HG03025 (cell line): Measurements from ENCODE around the gene SPON1.
"Not testable (repeated sequence)": the region's sequence is repeated elsewhere in the genome, so short reads cannot be mapped to it uniquely, and the experiment has no call there.

Source experiments
- ATAC-seq: cut with Tn5 transposase; IDR thresholded peaks from one replicate; pipeline ENCODE4 v1.9.1; 2021; ENCODE audit warnings: mild to moderate bottlenecking, moderate library complexity; ENCODE audit not compliant: unreplicated experiment, low FRiP score

The SPON1 gene

DNA sequence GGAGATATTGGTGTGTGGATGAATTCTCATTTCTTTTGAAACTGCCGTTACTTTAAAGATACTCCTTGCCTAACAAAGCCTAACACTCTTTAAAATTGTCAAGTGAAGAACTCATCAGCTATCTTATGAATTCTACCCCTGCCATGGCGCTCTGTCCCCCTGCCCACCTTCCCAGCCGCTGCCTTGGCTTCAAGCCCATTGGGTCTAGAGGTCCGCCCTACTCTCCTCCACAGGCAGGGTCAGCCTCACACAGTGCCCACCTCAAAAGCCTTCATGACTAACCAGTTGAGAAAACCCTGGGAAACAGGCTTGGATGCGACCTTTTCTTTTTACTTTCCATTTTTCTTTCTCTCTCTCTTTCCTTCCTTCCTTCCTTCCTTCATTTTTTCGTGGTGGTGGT, 267.9 kb downstream of the SPON1 start:
- no peak for ATAC-seq

DNA sequence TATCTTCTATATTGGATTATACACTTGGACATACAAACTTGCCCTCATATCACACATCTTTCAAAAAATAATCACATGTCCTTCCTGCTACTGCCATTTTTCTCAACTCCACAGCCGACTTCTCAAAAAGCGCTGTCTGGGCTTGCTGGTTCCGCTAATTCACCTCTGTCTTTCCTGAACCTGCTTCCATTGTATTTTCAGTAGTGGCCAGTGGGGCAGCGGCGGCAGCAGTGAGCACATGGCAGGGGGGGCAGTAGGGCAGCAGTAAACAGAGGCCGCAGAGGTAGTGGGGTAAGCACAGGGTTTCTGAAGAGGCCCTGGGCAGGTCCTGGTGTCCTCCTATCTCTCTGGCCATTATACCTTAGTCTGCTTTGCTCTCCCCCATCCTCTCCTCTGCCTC, 270.1 kb downstream of the SPON1 start:
- no peak for ATAC-seq

DNA sequence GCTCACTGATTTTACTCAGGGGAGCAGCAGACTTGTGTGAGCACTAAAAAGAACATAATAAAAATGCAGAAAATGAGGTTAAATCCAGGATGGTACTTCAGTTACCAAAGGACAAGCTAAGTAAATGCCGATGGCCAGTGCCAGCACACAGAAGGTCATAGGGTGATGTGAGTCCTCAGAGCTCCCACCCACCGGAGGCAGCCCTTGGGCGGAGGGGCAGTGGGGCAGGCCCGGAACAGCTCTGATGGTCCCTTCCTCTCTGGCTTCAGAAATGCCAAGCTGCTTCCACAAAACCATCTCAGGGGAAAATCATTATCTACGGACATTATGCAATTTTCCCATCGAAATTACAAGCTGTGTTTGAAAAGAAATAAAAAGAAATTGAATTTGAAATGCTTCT, 271.9 kb downstream of the SPON1 start:
- ATAC-seq, result no peak

DNA sequence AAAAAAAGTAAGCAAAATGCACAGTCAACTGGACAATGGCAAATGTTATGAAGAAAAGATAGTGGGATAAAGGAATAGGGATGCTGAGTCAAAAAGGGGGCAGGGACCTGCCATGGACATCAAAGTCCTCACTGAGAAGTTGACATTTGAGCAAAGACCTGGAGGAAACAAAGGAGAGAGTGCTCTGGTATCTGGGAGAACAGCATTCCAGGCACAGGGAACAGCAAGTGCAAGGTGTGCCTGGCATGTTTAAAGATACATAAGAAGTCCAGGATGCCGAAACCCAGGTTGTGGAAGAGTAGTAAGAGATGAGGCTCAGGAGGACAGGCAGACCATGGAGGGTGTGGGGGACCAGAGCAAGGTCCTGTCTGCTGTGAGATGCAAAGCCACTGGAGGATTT, 273.2 kb downstream of the SPON1 start:
- ATAC-seq, result no peak

DNA sequence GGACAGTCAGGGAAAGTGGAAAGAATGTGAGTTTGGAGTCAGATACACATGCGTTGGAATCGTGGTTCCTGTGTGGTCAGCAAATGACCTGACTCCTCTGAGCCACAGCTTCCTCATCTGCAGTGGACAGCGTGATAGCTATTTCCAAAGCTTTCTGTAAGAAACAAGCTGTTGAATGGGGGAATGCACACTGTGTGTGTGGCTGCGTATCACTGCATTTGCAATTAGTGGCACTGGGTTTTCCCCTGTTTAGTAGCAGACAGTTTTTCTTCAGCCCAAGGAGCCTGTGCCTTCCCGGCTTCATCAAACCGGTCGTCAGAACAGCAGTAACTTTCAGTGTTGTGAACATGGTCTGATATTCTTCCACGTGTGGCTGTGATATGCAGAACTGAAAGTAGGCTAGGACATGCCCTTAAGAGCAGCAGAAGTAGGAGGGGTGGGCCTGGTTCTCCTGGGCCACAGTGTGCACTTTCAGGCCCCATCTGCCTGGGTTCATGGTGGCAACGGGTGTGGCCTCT, 275.0 kb downstream of the SPON1 start:
- peak; percentile 98 for ATAC-seq

DNA sequence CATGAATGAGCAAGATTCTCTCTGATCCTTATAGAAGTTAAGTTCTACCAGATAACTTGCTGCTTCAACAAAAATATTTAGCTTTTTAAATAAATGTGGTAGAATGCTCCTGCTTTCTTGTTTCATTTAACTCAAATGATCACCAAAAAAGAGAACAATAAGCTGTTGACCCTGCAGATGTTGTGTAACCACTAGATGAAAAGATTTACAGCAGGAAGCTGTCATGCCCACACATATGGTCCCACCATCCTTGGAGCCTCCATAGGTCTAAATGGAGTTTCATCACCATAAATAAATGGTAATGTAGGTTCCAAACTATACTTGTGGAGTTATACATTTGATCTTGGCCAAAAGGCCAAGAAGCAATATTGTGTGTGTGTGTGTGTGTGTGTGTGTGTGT, 277.7 kb downstream of the SPON1 start:
- no peak for ATAC-seq

DNA sequence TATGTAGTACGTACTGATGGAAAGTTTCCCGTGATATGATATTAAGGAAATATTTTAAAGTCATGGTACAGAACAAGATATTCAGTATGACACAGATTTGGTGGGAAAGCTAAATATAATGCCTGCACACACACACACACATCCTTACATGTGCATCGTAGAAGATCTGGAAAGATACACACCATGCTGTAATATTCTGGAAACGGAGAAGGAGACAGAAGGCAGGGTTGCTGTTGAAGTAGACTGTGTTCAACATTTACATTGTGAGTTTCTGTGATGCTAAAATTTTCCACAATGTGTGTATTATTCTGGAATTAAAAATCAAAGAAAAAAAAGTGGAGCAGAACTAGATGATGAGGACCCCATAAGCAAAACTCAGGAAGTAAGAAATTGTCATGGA, 278.4 kb downstream of the SPON1 start:
- no peak for ATAC-seq

DNA sequence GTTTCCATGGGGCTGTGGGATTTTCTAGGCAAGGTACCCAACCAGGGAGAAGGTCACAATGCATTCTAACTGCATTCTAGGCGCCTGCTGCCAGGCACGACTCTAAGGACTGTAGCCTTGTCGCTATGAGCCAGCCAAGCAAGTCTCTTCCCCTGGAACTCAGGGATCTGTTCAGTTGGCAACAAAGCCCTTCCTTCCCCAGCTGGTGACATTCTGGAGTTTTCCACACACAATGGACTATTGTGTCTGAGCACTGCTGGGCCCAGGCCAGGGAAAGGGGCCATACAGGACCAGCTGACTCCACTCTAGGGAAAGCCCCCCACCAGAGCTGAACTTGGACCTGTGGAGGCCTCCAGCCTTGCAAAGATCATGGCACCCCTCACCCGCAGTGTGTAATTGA, 279.7 kb downstream of the SPON1 start:
- ATAC-seq, result no peak

DNA sequence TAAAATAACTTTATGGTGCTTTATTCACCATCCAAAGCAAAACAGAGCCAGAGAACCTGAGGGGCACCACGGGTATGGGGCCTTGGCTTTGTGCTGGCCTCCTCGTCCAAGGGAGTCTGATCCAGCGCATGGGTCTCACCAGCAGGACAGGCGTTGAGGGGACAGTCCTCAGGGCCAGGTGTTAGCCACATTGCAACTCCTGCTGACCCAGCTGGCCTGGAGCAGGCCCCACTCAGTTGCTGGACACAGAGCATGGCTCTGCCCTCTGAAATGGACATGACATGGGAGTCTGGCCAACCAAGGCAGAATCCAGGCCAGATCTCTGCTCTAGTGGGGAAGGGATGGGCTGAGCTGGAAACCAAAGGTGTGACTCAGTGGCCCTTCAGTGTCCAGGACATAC, 280.2 kb downstream of the SPON1 start:
- ATAC-seq, result no peak

DNA sequence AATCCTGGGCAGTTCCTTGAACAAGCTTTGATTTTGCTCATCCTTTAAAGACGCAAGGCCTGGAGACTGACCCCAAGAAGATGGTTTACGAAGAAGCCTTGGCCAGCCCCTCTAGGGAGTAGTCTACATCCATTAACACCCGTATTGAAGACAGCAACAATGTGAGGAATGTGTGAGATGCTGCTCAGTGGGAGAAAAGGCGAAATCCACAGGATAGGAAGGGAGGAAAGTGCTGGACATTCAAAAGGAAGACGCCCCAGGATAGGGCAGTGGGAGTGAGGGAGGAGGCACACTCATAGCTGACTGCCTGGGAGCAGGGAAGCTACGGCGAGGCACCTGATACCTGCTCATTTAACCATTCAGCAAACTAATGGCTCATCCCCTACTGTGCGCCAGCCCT, 282.4 kb downstream of the SPON1 start:
- ATAC-seq, result no peak

DNA sequence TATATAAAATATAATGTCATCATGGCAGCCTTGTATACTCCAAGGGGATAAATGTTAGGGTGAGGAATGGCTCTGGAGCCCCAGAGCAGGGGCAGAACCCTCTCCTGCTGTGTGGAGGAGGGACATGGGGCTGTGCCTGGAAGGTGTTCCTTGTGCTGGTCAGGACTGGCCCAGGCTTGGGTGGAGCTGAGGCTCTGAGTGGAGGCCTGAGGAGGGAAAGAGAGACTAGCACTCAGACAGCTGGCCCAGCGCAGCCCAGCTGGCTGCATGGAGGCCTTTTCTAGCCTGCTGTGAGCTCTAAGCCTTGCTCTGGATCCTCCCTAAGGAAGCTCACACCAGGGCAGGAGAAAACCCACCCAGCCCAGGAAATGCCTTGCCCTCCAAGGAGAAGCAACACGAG, 282.9 kb downstream of the SPON1 start:
- no peak for ATAC-seq

DNA sequence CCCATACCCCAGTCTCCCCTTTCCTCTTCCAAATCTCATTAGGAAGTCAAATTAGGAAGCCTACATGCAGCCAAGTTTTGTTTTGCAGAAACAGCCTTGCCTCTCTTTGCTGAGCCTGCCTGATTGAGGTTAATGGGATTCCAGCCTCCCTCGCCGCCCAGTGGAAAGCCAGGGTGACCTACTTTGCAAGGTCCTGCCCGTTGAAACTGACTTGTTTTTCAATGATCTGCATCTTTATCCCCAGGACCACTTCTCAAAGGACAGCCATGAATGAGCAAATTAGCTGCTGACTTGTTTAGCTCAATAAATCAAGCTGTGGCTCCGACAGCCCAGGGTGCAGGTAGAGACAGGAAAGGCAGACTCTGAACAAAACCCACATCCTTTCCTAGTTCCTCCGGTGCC, 286.1 kb downstream of the SPON1 start:
- no peak for ATAC-seq

DNA sequence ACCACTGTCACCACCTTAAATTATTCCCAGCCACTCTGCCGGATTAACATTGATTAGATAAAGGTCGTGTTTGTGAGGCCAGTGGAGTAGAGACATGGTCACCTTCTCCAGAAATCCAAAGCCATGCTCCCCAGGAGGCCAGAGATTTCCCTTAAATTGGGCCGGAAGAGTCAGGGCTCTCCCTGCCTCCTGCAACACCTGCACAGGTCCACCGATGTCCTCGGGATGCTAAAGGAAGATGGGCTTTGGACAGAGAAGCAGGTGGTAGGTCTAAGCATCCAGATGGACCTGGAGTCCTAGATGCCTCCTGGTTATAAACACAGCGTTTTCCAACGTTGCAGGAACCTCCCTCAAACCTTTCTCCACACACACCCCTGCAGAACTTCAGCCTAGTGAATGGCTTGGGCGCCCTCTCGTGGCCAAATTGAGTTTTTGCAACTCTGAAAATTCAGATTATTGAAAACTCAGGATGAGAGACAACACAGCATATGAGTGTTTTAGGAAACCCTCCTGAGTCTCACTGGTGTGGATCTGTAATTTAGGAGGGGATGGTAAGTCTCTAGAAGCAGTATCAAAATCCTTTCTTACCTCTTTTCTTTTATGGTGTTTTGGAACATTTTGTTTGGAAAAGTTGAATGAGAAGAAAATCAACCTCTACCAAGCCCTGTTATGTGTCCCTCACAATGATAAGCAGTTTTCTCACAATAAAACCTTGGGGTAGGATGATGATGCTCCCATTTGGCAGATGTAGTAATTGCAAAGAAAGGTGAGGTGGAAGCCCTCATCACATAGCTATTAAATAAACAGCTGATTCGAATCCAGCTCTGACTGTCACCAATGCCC, 286.8 kb downstream of the SPON1 start:
- no peak for ATAC-seq

DNA sequence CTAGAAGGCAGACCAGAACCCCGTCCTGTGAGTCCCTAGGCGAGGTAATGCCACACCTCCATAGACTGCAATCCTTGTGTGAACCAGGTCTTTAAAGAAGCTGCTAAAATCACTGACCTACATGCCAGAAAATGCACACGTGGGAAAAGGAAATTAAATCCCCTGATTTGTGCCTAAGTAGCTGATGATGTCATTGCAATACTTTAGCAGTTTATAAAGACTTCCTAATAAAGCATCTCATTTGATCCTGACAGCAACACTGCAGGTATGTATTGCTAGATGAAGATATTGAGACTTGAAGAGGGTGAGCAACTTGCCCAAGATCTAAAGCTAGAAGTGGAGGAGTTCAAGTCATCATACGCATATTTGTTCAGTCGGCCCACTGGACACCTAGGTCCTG, 289.2 kb downstream of the SPON1 start:
- ATAC-seq, result no peak

DNA sequence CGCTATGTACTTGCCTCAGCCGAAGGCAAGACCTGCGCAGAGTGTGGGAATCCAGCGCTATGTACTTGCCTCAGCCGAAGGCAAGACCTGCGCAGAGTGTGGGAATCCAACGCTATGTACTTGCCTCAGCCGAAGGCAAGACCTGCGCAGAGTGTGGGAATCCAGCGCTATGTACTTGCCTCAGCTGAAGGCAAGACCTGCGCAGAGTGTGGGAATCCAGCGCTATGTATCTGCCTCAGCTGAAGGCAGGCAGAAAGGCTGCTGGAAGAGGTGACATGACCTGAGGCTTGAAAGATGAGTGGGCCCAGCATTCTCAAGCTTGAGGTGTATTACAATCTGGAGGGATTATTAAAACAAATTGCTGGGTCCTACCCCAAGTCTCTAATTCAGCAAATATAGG, 290.0 kb downstream of the SPON1 start:
- ATAC-seq, result not testable (repeated sequence)

DNA sequence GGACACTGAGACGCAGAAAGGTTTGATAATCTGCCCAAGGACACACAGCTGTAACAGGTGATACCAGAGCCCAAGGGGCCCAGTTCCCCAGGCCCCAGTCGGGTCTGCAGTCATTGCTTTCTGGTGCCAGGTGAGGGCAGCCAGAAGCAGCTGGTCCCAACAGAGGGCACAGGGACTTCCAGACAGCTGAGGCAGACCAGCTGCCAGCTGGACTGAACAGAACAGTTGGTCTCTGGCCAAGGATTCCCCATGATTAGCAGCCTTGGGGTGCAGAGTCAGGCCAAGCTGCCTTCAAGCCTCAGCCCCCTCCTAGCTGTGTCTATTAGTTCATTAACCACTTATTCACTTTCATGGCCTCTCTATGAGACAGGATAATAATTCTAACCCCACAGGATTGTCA, 290.9 kb downstream of the SPON1 start:
- ATAC-seq, result no peak

DNA sequence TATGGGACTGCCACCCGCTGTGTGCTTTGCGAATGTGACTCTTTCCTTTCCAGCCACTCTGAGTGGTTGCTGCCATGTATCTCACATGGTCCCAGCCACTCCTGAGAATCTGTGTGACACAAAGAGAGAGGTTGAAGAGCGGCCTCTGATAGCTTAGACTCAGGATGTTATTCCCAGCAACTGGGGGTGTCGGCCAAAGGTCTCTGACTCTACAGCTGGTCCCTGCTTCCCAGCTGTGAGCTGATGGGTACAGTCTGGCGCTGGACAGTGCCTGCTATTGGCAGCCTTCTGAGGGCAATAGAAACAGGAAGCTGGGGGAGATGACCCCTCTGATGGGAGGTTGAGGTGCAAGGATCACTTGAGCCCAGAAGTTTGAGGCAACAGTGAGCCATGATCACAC, 291.3 kb downstream of the SPON1 start:
- no peak for ATAC-seq

DNA sequence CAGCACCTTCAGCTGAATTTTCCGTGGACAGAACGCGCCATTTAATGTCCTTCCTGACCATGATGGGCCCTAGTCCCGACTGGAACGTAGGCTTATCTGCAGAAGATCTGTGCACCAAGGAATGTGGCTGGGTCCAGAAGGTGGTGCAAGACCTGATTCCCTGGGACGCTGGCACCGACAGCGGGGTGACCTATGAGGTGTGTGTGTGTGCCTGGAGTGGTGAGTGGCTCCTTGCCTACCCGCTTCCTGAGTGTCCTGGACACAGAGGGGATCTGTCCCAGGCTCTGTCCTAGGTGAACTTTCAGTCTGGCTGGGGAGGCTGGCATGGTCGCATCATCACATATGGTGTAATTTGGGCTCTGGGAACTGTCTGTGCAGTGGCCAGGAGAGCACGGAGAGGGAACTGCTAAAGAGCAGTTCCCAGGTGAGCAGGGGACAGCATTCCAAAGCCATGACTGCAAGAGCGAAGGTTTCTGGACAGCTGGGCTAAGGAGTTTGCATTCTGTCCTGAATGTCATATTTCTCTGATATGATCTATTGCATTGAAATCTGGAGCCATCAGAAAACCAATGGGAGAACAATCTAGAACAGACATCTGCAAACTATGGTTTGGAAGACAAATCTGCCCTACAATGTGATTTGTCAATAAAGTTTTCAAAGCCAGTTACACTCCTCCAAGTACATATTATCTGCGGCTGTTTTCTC, 292.2 kb downstream of the SPON1 start:
- no peak for ATAC-seq

DNA sequence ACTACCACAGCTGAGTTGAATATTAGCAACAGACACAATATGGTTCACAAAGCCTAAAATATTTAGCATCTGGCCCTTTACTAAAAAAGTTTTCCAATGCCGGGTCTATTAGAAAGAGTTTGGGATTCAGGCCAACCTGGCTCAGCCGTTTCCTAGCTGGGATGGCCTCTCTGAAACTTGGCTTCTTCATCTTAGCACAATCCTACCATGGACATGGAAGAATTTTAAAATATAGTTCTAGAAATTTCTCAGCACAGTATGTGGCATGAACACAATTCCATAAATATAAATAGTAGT, 292.7 kb downstream of the SPON1 start:
- no peak for ATAC-seq

DNA sequence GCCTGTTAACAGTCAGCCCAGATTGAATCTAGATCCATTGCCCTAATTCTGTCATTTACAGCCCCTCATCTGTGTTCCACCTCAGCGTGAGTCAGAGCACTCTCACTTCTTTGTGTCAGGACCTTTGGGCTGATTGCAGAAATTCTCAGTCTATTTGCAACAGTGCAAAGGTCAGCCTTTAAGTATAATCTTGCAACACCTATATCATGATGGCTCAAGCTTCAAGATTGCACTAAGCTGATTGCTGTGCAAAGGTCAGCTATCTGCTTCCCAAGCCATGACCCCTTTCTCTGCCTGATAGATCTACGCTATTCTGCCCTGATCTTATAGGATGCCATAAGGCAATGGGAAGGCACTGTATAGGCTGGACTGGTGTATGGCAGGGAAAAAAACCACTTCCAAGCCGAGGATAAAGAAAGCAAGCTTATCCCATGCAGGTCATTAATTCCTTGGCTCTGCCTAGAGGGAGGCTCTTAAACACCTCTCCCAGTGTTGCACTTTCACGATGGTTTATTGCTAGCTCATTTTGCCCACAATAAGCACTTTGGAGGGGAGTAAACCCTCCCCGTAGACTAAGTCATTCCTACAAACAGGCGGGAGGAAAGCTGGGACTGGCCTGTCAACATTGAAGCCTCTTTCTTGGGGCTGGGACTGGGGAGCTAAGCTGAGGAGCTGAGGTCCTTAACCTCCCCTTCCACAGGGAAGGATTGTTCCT, 295.9 kb downstream of the SPON1 start:
- no peak for ATAC-seq

DNA sequence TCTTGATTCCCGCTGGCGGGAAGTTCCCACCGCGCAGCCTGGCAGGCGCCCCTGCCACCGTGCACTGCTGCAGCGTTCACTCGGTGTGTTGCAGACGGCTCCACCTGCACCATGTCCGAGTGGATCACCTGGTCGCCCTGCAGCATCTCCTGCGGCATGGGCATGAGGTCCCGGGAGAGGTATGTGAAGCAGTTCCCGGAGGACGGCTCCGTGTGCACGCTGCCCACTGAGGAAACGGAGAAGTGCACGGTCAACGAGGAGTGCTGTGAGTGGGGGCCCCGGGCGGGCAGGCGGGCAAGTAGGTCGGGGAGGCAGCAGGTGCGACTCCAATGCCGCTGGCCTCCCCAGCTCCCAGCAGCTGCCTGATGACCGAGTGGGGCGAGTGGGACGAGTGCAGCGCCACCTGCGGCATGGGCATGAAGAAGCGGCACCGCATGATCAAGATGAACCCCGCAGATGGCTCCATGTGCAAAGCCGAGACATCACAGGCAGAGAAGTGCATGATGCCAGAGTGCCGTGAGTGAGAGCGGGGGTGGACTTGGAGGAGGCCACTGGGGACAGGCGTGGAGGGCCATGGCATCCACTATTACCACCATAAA, 296.8 kb downstream of the SPON1 start:
- ATAC-seq, result no peak
